ENCODE measurements around the gene PRF1. TPM values are rescaled to one million over a fixed set of nuclear protein-coding genes. Genes with fewer than 3 reads are reported as not detected.

Gene PRF1
- total and polyA plus RNA-seq, 4 donors, result 2.5 to 3.1 (median 2.8) TPM

- Histone ChIP-seq H3K9me3 (ENCODE audit: control insufficient read depth in 4 of 4, low read length in 3 of 4) (peaks cover 0 to 6% (median 3%) of the 10 kb centered on the region in 4 donors), H3K4me1 (ENCODE audit: control insufficient read depth in 4 of 4, insufficient read depth in 4 of 4, low read length in 3 of 4) (no peaks in the 10 kb centered on the region), H3K36me3 (ENCODE audit: control insufficient read depth in 4 of 4, insufficient read depth in 3 of 4, low read depth in 1 of 4, low read length in 3 of 4) (no peaks in the 10 kb centered on the region), H3K27ac (ENCODE audit: low read depth in 1 of 2, low read length in 2 of 2) (no peak overlapping the region), H3K27me3 (ENCODE audit: control insufficient read depth in 4 of 4, insufficient read depth in 4 of 4, low read length in 3 of 4) (no peaks in the 10 kb centered on the region), H3K4me3 (ENCODE audit: low read depth in 1 of 3, low read length in 3 of 3) (no peak overlapping the region), H3K9ac (ENCODE audit: low read depth in 1 of 2, low read length in 2 of 2) (no peak overlapping the region)
- TF ChIP-seq HNF4G (IDR thresholded peaks at IDR 0.05) (no peak), TAF1 (conservative IDR thresholded peaks at IDR 0.05) (no peak), EGR1 (IDR thresholded peaks at IDR 0.05; ENCODE audit: low read depth in 2 of 2) (no peak), NR2F2 (IDR thresholded peaks at IDR 0.05) (no peak), SP1 (IDR thresholded peaks at IDR 0.05) (no peak), FOXA1 (IDR thresholded peaks at IDR 0.05) (no peak), ZBTB33 (IDR thresholded peaks at IDR 0.05) (no peak), JUND (IDR thresholded peaks at IDR 0.05) (no peak), YY1 (IDR thresholded peaks at IDR 0.05) (no peak), RAD21 (IDR thresholded peaks at IDR 0.05) (peak; percentile 46 to 68)
- TF ChIP-seq, protein P1, sequence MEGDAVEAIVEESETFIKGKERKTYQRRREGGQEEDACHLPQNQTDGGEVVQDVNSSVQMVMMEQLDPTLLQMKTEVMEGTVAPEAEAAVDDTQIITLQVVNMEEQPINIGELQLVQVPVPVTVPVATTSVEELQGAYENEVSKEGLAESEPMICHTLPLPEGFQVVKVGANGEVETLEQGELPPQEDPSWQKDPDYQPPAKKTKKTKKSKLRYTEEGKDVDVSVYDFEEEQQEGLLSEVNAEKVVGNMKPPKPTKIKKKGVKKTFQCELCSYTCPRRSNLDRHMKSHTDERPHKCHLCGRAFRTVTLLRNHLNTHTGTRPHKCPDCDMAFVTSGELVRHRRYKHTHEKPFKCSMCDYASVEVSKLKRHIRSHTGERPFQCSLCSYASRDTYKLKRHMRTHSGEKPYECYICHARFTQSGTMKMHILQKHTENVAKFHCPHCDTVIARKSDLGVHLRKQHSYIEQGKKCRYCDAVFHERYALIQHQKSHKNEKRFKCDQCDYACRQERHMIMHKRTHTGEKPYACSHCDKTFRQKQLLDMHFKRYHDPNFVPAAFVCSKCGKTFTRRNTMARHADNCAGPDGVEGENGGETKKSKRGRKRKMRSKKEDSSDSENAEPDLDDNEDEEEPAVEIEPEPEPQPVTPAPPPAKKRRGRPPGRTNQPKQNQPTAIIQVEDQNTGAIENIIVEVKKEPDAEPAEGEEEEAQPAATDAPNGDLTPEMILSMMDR (IDR thresholded peaks at IDR 0.05; ENCODE audit: low read depth, low read length, missing input control), result peak; percentile 16
- TF ChIP-seq, protein P2, sequence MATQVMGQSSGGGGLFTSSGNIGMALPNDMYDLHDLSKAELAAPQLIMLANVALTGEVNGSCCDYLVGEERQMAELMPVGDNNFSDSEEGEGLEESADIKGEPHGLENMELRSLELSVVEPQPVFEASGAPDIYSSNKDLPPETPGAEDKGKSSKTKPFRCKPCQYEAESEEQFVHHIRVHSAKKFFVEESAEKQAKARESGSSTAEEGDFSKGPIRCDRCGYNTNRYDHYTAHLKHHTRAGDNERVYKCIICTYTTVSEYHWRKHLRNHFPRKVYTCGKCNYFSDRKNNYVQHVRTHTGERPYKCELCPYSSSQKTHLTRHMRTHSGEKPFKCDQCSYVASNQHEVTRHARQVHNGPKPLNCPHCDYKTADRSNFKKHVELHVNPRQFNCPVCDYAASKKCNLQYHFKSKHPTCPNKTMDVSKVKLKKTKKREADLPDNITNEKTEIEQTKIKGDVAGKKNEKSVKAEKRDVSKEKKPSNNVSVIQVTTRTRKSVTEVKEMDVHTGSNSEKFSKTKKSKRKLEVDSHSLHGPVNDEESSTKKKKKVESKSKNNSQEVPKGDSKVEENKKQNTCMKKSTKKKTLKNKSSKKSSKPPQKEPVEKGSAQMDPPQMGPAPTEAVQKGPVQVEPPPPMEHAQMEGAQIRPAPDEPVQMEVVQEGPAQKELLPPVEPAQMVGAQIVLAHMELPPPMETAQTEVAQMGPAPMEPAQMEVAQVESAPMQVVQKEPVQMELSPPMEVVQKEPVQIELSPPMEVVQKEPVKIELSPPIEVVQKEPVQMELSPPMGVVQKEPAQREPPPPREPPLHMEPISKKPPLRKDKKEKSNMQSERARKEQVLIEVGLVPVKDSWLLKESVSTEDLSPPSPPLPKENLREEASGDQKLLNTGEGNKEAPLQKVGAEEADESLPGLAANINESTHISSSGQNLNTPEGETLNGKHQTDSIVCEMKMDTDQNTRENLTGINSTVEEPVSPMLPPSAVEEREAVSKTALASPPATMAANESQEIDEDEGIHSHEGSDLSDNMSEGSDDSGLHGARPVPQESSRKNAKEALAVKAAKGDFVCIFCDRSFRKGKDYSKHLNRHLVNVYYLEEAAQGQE (IDR thresholded peaks at IDR 0.05), result no peak
- no peak for DNase-seq (ENCODE audit: low spot score)
- 52% methylated on average over 4 of the region's 4 CpGs for WGBS
Measured at GRCh38 chr10:70619271-70620019, 16.9 kb upstream of the PRF1 start.

DNA sequence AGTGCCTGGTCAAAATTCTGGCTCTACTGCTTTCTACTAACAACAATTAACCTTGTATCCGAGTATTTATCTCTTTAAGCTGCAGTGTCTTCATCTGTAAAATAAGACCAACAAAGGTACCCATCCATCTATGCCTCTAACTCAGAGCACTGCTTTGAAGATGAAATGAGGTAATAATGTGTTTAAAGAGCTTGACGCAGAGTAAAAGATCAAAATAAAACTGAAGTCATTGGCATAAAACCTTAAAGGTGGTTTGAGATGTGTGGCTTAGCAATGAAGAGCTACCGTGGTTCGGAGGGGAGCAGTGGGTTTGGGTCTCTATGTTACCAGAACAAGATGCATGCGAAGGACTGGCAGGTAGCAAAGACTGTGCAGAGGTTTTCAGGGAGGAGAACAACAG, 16.1 kb upstream of the PRF1 start:
- no peak overlapping the region for H3K9ac ChIP-seq (ENCODE audit: low read depth in 1 of 2, low read length in 2 of 2)
- H3K27ac ChIP-seq (ENCODE audit: low read depth in 1 of 2, low read length in 2 of 2), result no peak overlapping the region
- H3K4me3 ChIP-seq (ENCODE audit: low read depth in 1 of 3, low read length in 3 of 3), result no peak overlapping the region
- H3K36me3 ChIP-seq (ENCODE audit: control insufficient read depth in 4 of 4, insufficient read depth in 3 of 4, low read depth in 1 of 4, low read length in 3 of 4), result no peaks in the 10 kb centered on the region
- peaks cover 0 to 6% (median 3%) of the 10 kb centered on the region in 4 donors for H3K9me3 ChIP-seq (ENCODE audit: control insufficient read depth in 4 of 4, low read length in 3 of 4)
- H3K4me1 ChIP-seq (ENCODE audit: control insufficient read depth in 4 of 4, insufficient read depth in 4 of 4, low read length in 3 of 4), result no peaks in the 10 kb centered on the region
- no peak for TF ChIP-seq TAF1 (conservative IDR thresholded peaks at IDR 0.05)
- no peak for TF ChIP-seq ZBTB33 (IDR thresholded peaks at IDR 0.05)
- no peak for TF ChIP-seq RAD21 (IDR thresholded peaks at IDR 0.05)
- TF ChIP-seq HNF4G (IDR thresholded peaks at IDR 0.05), result no peak
- no peak for TF ChIP-seq FOXA2 (IDR thresholded peaks at IDR 0.05)
- WGBS, result 87% methylated on average over 5 of the region's 5 CpGs
- H3K27me3 ChIP-seq (ENCODE audit: control insufficient read depth in 4 of 4, insufficient read depth in 4 of 4, low read length in 3 of 4), result no peaks in the 10 kb centered on the region
- DNase-seq (ENCODE audit: low spot score), result no peak
